SU-DHL-6 (cell line): ENCODE results near the gene THSD8.
A peak's percentile ranks its signal among the peaks of the same experiment; 100 is the strongest.

Experiments used
- CTCF ChIP-seq: fragments of 200-600 bp; sonication (generic); IDR thresholded peaks from one replicate; pipeline ENCODE4 v1.5.1; 2017; ENCODE audit warnings: antibody characterized with exemption, mild to moderate bottlenecking, low read length, moderate library complexity; ENCODE audit not compliant: insufficient read depth, poor library complexity, severe bottlenecking
- EZH2phosphoT487 ChIP-seq: fragments of 200-600 bp; sonication (generic), shearing (Covaris generic); conservative IDR thresholded peaks from 2 replicates; pipeline ENCODE4 v1.6.1; 2018; ENCODE audit warnings: mild to moderate bottlenecking, antibody characterized with exemption, low read length, moderate library complexity, mixed read lengths

DNA sequence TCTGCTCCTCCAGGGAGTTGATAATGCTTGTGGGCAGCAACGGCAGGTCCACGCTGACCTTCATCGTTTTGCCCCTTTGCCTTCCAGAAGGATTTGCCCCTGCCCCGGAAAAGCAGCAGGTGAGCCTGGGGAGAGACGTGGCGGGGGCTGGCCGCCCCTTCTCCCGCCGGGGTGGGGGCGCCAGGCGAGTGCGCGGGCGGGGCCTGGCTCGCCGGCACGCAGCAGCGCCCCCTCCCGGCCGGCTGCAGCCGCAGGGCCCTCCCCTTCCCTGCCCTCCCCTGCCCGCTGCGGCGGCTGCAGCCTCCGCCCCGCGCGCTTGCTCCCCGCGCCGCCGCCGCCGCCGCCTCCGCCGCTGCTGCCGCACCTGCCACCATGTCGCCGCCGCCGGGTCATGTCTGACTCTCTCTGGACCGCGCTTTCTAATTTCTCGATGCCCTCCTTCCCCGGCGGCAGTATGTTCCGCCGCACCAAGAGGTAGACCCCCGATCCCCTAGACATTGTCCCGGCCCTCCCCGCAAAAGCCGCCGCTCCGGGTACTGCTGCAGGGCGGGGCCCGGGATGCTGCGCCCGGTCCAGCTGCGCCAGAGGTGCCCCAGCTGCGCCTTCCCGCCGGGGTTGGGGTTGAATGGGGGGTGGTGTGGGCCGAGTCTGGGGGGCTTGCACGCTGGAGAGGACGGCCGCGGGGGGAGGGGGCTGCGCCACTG, 36.5 kb downstream of the THSD8 start, which contains the start of gene MAST1:
- peak; percentile 22 for TF ChIP-seq CTCF
- no peak for TF ChIP-seq EZH2phosphoT487
